GM12892 (cell line): ENCODE data around the gene HOXC10. TPM values are rescaled to one million over a fixed set of nuclear protein-coding genes. Genes with fewer than 3 reads are reported as not detected.

Experiments used
- DNase-seq: peaks from one replicate; pipeline ENCODE4 v3.0.0; 2011; ENCODE audit not compliant: insufficient read length
- FAIRE-seq: peaks from 2 replicates; lab custom pipeline; 2011; peaks lifted over from hg19 to GRCh38; lab: Jason Lieb, UNC
- POLR2A ChIP-seq: IDR thresholded peaks from 2 replicates; pipeline ENCODE4 v1.6.1; 2011; ENCODE audit warnings: low read depth, low read length, control low read depth
- POLR2AphosphoS5 ChIP-seq: IDR thresholded peaks from 2 replicates; pipeline ENCODE4 v1.6.1; 2011; ENCODE audit warnings: low read depth, low read length, control low read depth
- TAF1 ChIP-seq: IDR thresholded peaks from 2 replicates; pipeline ENCODE4 v1.6.1; 2011; ENCODE audit warnings: low read depth, mild to moderate bottlenecking, control low read depth, low read length, borderline replicate concordance
- polyA plus RNA-seq: library from polyadenylated mRNA; unstranded; fragments of >200 nt; gene quantifications from one replicate; pipeline ENCODE4 v1.2.1, GENCODE V29; 2012; ENCODE audit warnings: missing spikeins, inconsistent platforms; ENCODE audit not compliant: missing spikeins

HOXC10 gene
- polyA plus RNA-seq: not detected

- TF ChIP-seq TAF1 (no peak), POLR2A (no peak), POLR2AphosphoS5 (no peak)
- DNase-seq: peak; percentile 76
- FAIRE-seq: peak; percentile 87
Measured at GRCh38 chr12:53984901-53985691, at the start of gene HOXC10. TSS of gene HOXC10 (plus strand) at chr12:53985146. CDS start at chr12:53985260, 114 bp downstream.

DNA sequence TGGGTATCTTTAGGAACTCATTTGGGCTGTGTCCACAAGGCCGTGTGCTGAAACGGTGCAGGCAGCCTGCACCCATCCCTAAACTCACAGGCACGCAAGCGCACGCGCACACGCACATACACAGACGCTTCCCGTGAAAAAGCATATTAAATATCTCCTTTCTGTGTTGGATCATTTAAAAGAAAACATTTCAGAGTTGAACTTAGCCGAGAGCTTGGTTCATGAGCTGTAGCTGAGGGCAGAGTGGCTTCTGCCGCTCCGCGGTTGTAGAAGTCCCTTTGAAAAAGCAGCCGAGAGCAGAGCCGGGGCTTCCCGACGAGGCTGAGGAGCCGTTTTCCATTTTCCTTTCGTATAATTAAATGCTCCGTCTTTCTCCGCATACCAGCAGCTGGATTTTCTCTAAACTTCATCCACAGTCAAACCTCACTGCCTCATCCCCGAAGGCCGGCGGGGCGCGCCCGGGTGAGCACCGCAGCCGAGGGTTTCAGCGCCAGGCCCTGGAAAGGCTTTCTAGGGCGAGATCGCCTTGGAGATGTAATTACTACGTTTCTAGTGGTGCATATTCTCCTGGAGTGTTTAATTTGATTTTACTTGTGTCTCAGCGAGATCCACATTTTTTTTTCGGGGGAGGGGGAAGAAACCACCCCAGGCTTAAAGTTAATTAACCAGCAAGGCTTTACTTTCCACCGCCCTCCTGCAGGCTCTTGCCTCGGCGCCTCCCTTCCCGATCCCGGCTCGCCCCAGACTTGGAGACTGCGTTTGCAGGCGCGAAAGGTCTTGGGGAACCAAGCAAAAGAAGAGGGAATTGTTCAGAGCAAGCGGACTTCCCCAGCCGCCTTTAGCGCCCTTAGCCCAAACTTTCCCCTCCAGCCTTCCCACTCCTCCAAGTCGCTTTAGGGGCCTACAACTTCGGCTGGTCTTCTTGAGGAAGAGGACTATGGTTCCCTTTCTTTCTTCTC lies 49.3 kb upstream of the HOXC10 start:
- DNase-seq: no peak
- no peak for TF ChIP-seq TAF1
- no peak for TF ChIP-seq POLR2AphosphoS5
- TF ChIP-seq POLR2A: no peak
- no peak for FAIRE-seq

GRCh38 chr12:53937099-53937498 lies 47.8 kb upstream of the HOXC10 start:
- TF ChIP-seq POLR2A (no peak), POLR2AphosphoS5 (no peak), TAF1 (no peak)
- DNase-seq (no peak), FAIRE-seq (no peak)

GRCh38 chr12:53937596-53938325 lies 47.2 kb upstream of the HOXC10 start:
- DNase-seq (no peak), FAIRE-seq (no peak)
- no peak for TF ChIP-seq POLR2AphosphoS5
- TF ChIP-seq POLR2A: no peak
- TF ChIP-seq TAF1: no peak

DNA sequence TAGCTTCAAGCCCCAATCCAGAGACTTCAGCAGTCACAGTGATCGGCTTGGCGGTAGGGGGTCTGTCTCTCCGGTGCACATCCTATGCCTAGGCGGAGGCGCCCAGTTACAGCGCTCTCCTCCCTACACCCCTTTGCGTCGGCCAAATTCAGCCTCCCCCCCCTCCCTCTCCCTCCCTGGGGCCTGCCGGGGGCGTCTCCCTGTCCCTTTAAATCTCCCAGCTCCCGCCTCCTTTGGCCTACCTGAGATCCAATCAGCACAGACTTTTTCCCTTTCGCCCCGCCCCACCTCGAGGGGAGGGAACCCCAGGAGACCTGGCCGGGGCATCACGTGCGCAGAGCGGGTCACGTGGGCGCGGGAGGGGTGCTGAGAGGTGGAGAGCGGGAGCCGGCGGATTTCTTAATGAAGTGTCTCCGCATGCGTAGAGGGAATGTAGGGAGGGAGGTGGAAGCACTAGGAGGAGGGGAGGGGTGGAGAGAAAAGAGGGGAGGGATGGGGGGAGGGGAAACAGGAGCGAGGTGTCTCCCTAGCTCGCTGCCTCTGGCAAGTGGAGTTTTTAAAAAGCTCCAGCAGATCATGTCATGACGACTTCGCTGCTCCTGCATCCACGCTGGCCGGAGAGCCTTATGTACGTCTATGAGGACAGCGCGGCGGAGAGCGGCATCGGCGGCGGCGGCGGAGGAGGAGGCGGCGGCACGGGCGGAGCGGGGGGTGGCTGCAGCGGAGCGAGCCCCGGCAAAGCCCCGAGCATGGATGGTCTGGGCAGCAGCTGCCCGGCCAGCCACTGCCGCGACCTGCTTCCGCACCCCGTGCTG lies 46.4 kb upstream of the HOXC10 start, which contains the start of gene HOXC13:
Gene HOXC13 (plus strand): TSS at position 506 of the 815 bp plus-strand sequence. CDS start 76 bp downstream, at position 582.
- TF ChIP-seq POLR2AphosphoS5 (no peak), POLR2A (no peak), TAF1 (no peak)
- FAIRE-seq (no peak), DNase-seq (no peak)

DNA sequence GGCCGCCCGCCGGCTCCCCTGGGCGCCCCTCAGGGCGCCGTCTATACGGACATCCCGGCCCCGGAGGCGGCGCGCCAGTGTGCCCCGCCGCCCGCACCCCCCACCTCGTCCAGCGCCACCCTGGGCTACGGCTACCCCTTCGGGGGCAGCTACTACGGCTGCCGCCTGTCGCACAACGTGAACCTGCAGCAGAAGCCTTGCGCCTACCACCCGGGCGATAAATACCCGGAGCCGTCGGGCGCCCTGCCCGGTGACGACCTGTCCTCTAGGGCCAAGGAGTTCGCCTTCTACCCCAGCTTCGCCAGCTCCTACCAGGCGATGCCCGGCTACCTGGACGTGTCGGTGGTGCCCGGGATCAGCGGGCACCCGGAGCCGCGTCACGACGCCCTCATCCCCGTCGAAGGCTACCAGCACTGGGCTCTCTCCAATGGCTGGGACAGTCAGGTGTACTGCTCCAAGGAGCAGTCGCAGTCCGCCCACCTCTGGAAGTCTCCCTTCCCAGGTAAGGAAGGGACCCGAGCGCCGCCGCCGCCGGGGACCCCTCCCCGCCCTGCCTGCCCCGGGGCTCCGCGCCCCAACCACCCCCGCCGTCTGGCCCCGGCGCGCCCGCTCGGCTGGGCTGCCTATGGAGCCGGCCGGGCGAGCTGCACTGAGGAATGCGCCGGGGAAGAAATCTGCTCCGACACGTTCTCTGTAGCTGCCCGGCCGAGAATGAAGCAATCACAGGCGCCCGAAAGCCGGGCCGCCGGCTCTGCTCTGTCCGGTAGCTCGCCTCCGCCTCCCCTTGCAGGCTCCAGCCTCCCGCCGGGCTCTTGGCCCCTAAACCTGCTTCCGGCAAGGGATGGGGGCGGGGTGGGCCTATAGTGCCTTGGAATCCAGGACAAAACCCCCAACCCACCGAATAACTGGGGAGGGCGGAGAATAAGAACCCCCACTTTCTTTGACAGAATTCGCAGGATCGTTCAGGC lies 45.5 kb upstream of the HOXC10 start:
- no peak for TF ChIP-seq POLR2A
- no peak for TF ChIP-seq POLR2AphosphoS5
- TF ChIP-seq TAF1: no peak
- FAIRE-seq (no peak), DNase-seq (no peak)

DNA sequence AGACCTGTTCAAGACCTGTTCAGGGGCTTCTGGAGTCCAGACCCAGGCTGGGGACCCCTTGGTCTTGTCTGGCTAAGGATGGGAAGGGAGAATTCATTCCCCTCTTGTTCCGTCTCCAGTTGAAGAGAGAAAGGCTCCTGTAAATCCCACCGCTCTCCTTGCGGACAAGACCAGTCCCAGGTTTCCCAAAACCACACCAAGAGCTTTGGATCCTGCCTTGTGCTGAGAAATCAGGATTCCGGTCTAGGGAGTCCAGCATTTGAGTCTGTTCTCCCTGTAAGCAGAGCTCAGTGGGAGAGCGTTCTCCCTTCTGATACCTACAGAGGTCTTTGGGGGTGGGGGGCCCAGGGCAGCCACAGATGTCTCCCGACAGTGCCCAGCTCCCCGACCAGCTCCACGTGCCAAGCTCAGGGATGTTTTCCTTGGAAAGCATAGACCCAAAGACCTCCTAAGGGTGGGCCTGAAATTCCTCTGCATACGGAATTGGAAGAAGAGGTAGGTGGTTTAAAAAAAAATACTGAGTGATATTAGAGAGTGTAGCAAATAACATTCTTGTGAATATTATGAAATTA lies 44.4 kb upstream of the HOXC10 start:
- DNase-seq: no peak
- no peak for FAIRE-seq
- TF ChIP-seq POLR2A (no peak), POLR2AphosphoS5 (no peak), TAF1 (no peak)

DNA sequence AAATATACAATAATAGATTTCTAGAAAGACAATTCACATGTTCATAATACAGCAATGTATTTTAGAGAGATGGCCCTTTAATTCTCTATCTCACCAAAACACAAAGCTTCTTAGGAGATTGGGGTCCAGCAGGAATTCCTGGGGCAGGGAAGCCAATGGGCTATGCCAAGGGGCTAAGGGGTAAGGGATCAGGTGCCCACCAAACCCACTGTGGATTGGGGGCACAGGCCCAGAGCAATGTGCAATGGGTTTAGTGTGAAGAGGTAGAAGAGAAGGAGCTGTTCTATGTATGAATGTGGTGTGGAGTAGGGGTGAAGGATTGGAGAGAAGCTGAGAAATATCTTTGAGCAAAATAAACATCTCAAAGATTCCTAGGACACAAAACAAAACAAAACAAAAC lies 43.8 kb upstream of the HOXC10 start:
- DNase-seq: no peak
- no peak for FAIRE-seq
- TF ChIP-seq POLR2AphosphoS5 (no peak), POLR2A (no peak), TAF1 (no peak)

GRCh38 chr12:53941750-53942149 lies 43.2 kb upstream of the HOXC10 start:
- no peak for DNase-seq
- FAIRE-seq: no peak
- TF ChIP-seq TAF1 (no peak), POLR2AphosphoS5 (no peak), POLR2A (no peak)

DNA sequence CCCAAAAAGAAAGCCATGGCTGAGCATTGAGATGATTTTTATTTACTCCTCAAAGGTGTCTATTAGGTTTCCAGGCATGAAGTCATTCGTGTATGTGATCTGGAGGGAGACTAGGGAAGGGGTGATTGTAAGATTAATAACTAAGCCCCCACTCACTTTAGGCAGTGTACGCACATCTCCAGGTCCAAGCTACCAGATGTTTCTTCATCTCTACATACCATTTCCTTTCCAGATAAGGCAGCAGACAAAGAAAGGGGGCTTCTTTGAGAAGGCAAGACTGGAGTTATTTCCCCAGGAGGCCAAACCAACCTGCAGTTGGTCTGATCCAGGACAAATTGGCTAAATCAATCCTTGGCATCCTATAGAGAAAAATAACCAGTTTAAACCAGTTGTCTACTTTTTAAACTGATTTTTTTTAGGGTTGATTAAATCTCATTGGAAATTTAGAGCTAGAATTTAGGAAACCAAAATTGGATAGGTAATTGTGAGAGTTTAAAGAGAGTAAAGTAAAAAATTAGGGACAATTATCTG lies 42.4 kb upstream of the HOXC10 start:
- FAIRE-seq: no peak
- TF ChIP-seq POLR2AphosphoS5: no peak
- TF ChIP-seq POLR2A: no peak
- no peak for TF ChIP-seq TAF1
- DNase-seq: no peak
